Right lobe of liver (tissue), 6 donors: ENCODE data around the gene ADISSP. TPM values are rescaled to one million over a fixed set of nuclear protein-coding genes. Genes with fewer than 3 reads are reported as not detected.
A peak's percentile ranks its signal among the peaks of the same experiment; 100 is the strongest.

Source experiments
- ATAC-seq, 4 donors: fragments of 200-7000 bp; cut with Tn5 transposase; one replicate each; pipeline ENCODE4 v1.9.1; 2020; ENCODE audit warnings: mild to moderate bottlenecking in 4 of 4, moderate library complexity in 4 of 4
- DNase-seq, 3 donors: peaks; one replicate each; pipeline ENCODE4 v3.0.0-alpha.2; 2020
- H3K27ac ChIP-seq, 3 donors: fragments of 200-600 bp; one replicate each; pipeline ENCODE4 v1.8.0; 2022
- H3K27me3 ChIP-seq, 2 donors: fragments of 200-600 bp; one replicate each; pipeline ENCODE4 v1.8.0; 2022
- H3K36me3 ChIP-seq, 4 donors: fragments of 200-600 bp; sonication (generic) in 1 of 4; one replicate each; pipeline versions ENCODE4 v1.5.1 to v1.8.0; 2017 to 2022; ENCODE audit warnings: control low read depth in 1 of 4
- H3K4me1 ChIP-seq, 4 donors: fragments of 200-600 bp; sonication (generic) in 1 of 4; one replicate each; pipeline versions ENCODE4 v1.5.1 to v1.8.0; 2017 to 2022; ENCODE audit warnings: control low read depth in 1 of 4
- H3K4me3 ChIP-seq, 3 donors: fragments of 200-600 bp; one replicate each; pipeline ENCODE4 v1.8.0; 2022
- H3K9me3 ChIP-seq, 4 donors: fragments of 200-600 bp; sonication (generic) in 1 of 4; one replicate each; pipeline versions ENCODE4 v1.5.1 to v1.8.0; 2017 to 2022; ENCODE audit warnings: control low read depth in 1 of 4
- CTCF ChIP-seq, 4 donors: fragments of 200-600 bp in 3 of 4; fragments of 450-650 bp in 1 of 4; IDR thresholded peaks; one replicate each; pipeline versions ENCODE4 v1.5.1 to v1.8.0; 2016 to 2022; ENCODE audit warnings: antibody characterized with exemption in 4 of 4, mild to moderate bottlenecking in 2 of 4
- POLR2A ChIP-seq: fragments of 450-650 bp; IDR thresholded peaks from one replicate; pipeline ENCODE4 v1.6.1; 2017; ENCODE audit warnings: antibody characterized with exemption, mild to moderate bottlenecking
- WGBS: methylation state at CpG from one replicate; pipeline ENCODE4 v1.1.6; 2018; ENCODE audit warnings: low coverage, low lambda C conversion rate; ENCODE audit not compliant: insufficient coverage; ENCODE audit errors: missing lambda C conversion rate; 5-methylcytosine and 5-hydroxymethylcytosine counted together
- intact Hi-C, 2 donors: fragments of 100-400 bp; cut with DNase I; formaldehyde crosslinking; loops; one replicate each; pipeline versions ENCODE4 v1.11.2 to v1.14.1; 2022
- total RNA-seq, 6 experiments: library from RNA; depleted of rRNA in 2 of 6; stranded (reverse); fragments of >200 nt in 2 of 6; fragmentation: NEBNext Ultra II Directional in 3 of 6; extraction: Animal tissue kit (Norgen Biotek cat#: 25700) in 3 of 6; gene quantifications; one replicate each; pipeline versions ENCODE4 v1.1.0 to v1.2.4, GENCODE V29; 2016 to 2023
- donor health status: DM: no; HTN: yes; CAD: no.
- donor health status: DM: no; HTN: no; CAD: no.
- donor health status: DM: no; HTN: no; CAD: no.
- donor health status: DM: no; HTN: yes; CAD: no.
- donor health status: DM: no; HTN: yes; CAD: no.

ADISSP gene
- total RNA-seq, 6 experiments from 2014 or later, result 9.6 to 11.7 (median 9.9) TPM

- no peak overlapping the region for H3K27ac ChIP-seq
- no peak for ATAC-seq
- no peak overlapping the region for H3K4me3 ChIP-seq
- H3K4me1 ChIP-seq, result peaks cover 0 to 14% (median 4%) of the 10 kb centered on the region in 4 donors
- H3K9me3 ChIP-seq, result no peaks in the 10 kb centered on the region
- H3K36me3 ChIP-seq, result no peaks in the 10 kb centered on the region
- peak in 1 of 3 donors; percentile 42 for DNase-seq
- TF ChIP-seq CTCF (IDR thresholded peaks at IDR 0.05) (no peak), POLR2A (no peak)
- intact Hi-C loops, result no loop called here
- 100% methylated on average over 3 of the region's 3 CpGs for WGBS
- H3K27me3 ChIP-seq, result no peaks in the 10 kb centered on the region
Measured at GRCh38 chr20:3764659-3765058, 2.9 kb downstream of the ADISSP start.

- Histone ChIP-seq H3K36me3 (no peaks in the 10 kb centered on the region), H3K9me3 (no peaks in the 10 kb centered on the region), H3K4me3 (no peak overlapping the region), H3K27me3 (no peaks in the 10 kb centered on the region), H3K27ac (no peak overlapping the region), H3K4me1 (peaks cover 0 to 13% (median 4%) of the 10 kb centered on the region in 4 donors)
- ATAC-seq, result no peak
- intact Hi-C loops, result no loop called here
- peak in 1 of 3 donors; percentile 39 for DNase-seq
- TF ChIP-seq CTCF (IDR thresholded peaks at IDR 0.05) (no peak), POLR2A (no peak)
- 94% methylated on average over 5 of the region's 8 CpGs for WGBS
Measured at GRCh38 chr20:3763671-3764601, 3.6 kb downstream of the ADISSP start.

- no peaks in the 10 kb centered on the region for H3K9me3 ChIP-seq
- no peak overlapping the region for H3K4me3 ChIP-seq
- H3K36me3 ChIP-seq, result no peaks in the 10 kb centered on the region
- ATAC-seq (no peak), DNase-seq (no peak)
- no peak overlapping the region for H3K27ac ChIP-seq
- TF ChIP-seq CTCF (IDR thresholded peaks at IDR 0.05) (no peak), POLR2A (no peak)
- H3K4me1 ChIP-seq, result no peaks in the 10 kb centered on the region
- intact Hi-C loops, result no loop called here
- H3K27me3 ChIP-seq, result no peaks in the 10 kb centered on the region
- 74% methylated on average over 8 of the region's 10 CpGs for WGBS
Measured at GRCh38 chr20:3760655-3761348, 6.8 kb downstream of the ADISSP start.

GRCh38 chr20:3759884-3760283 is 7.7 kb downstream of the ADISSP start:
- Histone ChIP-seq H3K4me3 (no peak overlapping the region), H3K4me1 (no peaks in the 10 kb centered on the region), H3K27ac (no peak overlapping the region), H3K36me3 (no peaks in the 10 kb centered on the region), H3K27me3 (no peaks in the 10 kb centered on the region), H3K9me3 (no peaks in the 10 kb centered on the region)
- TF ChIP-seq POLR2A (no peak), CTCF (IDR thresholded peaks at IDR 0.05) (no peak)
- ATAC-seq (no peak), DNase-seq (no peak)
- intact Hi-C loops, result no loop called here
- WGBS, result no CpG with 5 or more reads among the region's 11 CpGs
